Activated naive CD4-positive, alpha-beta T cell treated with Interleukin-2 at 50 U/mL for 16 hours (primary cell): ENCODE results near the gene MAP3K5.
"Not testable (repeated sequence)": the region's sequence is repeated elsewhere in the genome, so short reads cannot be mapped to it uniquely, and the experiment has no call there.

Source experiments
- DNase-seq: peaks from one replicate; pipeline ENCODE4 v3.0.0-alpha.2; 2020

MAP3K5 gene

GRCh38 chr6:136769124-136769523 is 23.2 kb downstream of the MAP3K5 start:
- no peak for DNase-seq

GRCh38 chr6:136767570-136768309 is 24.5 kb downstream of the MAP3K5 start:
- DNase-seq = no peak

- no peak for DNase-seq
These were observed 25.2 kb downstream of the MAP3K5 start for GRCh38 chr6:136767103-136767502.

GRCh38 chr6:136766274-136766673 is 26.0 kb downstream of the MAP3K5 start:
- DNase-seq = no peak

GRCh38 chr6:136764517-136764993 is 27.7 kb downstream of the MAP3K5 start:
- DNase-seq = no peak

- no peak for DNase-seq
These were observed 28.4 kb downstream of the MAP3K5 start for GRCh38 chr6:136763716-136764516.

GRCh38 chr6:136763255-136763654 is 29.0 kb downstream of the MAP3K5 start:
- no peak for DNase-seq

GRCh38 chr6:136762022-136762975 is 30.0 kb downstream of the MAP3K5 start:
- DNase-seq = no peak

GRCh38 chr6:136761227-136761922 is 30.9 kb downstream of the MAP3K5 start:
- DNase-seq = peak; percentile 18

GRCh38 chr6:136760781-136761180 is 31.5 kb downstream of the MAP3K5 start:
- DNase-seq = not testable (repeated sequence)

GRCh38 chr6:136757150-136757549 is 35.1 kb downstream of the MAP3K5 start:
- DNase-seq = no peak

GRCh38 chr6:136754820-136755219 is 37.5 kb downstream of the MAP3K5 start:
- no peak for DNase-seq

- peak; percentile 59 for DNase-seq
These were observed 38.7 kb downstream of the MAP3K5 start for GRCh38 chr6:136753624-136754023.

GRCh38 chr6:136752554-136752953 is 39.7 kb downstream of the MAP3K5 start:
- DNase-seq = no peak

GRCh38 chr6:136751991-136752390 is 40.3 kb downstream of the MAP3K5 start:
- no peak for DNase-seq

GRCh38 chr6:136751522-136751956 is 40.7 kb downstream of the MAP3K5 start:
- DNase-seq = no peak

GRCh38 chr6:136750696-136751521 is 41.4 kb downstream of the MAP3K5 start:
- DNase-seq = no peak

- no peak for DNase-seq
These were observed 42.8 kb downstream of the MAP3K5 start for GRCh38 chr6:136749359-136749997.

GRCh38 chr6:136747507-136747906 is 44.8 kb downstream of the MAP3K5 start:
- DNase-seq = no peak

- DNase-seq = no peak
These were observed 47.0 kb downstream of the MAP3K5 start for GRCh38 chr6:136745300-136745699.

- DNase-seq = no peak
These were observed 47.4 kb downstream of the MAP3K5 start for GRCh38 chr6:136744889-136745288.
